ENCODE results near the gene TMEM101. TPM values are rescaled to one million over a fixed set of nuclear protein-coding genes. Genes with fewer than 3 reads are reported as not detected.
A peak's percentile ranks its signal among the peaks of the same experiment; 100 is the strongest.

The TMEM101 gene
- total and polyA plus RNA-seq, 2 of the 13 experiments (the other 11 are each of a cell fraction or from before 2014, with no cell fraction given) = 72.0 to 100 TPM

DNA sequence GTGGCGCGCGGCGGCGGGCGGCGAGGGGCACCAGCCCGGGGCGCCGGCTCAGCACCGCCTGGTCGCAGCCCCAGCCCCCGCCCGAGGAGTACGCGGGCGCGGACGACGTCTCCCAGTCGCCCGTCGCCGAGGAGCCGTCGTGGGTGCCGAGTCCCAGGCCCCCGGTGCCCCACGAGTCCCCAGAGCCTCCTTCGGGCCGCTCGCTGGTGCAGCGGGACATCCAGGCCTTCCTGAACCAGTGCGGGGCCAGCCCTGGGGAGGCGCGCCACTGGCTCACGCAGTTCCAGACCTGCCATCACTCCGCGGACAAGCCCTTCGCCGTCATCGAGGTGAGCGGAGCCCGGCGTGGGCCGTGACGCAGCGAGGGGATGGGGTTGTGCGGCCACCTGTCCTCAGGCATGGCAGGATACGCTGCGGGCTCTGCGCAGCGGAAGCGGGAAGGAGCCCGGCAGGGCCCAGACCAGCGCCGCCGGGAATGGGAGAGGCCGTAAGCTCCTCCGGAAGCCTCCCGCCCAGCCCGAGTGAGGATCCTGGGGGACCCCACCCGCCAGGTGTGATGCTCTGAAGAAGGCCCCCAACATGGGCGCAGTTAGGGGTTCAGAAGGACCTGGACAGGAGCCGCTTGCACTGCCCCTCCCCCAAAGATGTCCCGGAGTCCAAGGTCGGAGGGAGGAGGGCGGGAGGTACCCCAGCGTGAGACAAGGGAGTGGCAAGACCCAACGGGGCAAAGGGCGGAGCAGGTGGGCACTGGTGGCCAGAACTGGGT lies 9.8 kb downstream of the TMEM101 start (continued):
- TF ChIP-seq GRHL1 (CRISPR knock-in tag; conservative IDR thresholded peaks at IDR 0.05) (no peak), ATAD3A (CRISPR knock-in tag; IDR thresholded peaks at IDR 0.05) (0 out of 2 replicates have a peak, but pooled peaks have one; percentile 18), SIX4 (CRISPR knock-in tag; IDR thresholded peaks at IDR 0.05) (0 out of 2 replicates have a peak, but pooled peaks have one; percentile 39), ZNF678 (CRISPR knock-in tag; IDR thresholded peaks at IDR 0.05) (peak; percentile 63; the same call in 1 of the 2 replicates), ZKSCAN8 (CRISPR knock-in tag; IDR thresholded peaks at IDR 0.05; ENCODE audit: borderline replicate concordance) (no peak), ATRX (CRISPR knock-in tag; IDR thresholded peaks at IDR 0.05; ENCODE audit: borderline replicate concordance) (no peak), NR1H2 (CRISPR knock-in tag; IDR thresholded peaks at IDR 0.05; ENCODE audit: borderline replicate concordance, low read depth) (0 out of 2 replicates have a peak, but pooled peaks have one; percentile 3), ZNF225 (CRISPR knock-in tag; IDR thresholded peaks at IDR 0.05) (peak; percentile 37; the same call in 1 of the 2 replicates), ZXDC (CRISPR knock-in tag; IDR thresholded peaks at IDR 0.05) (0 out of 2 replicates have a peak, but pooled peaks have one; percentile 12), ZNF703 (CRISPR knock-in tag; IDR thresholded peaks at IDR 0.05; ENCODE audit: borderline replicate concordance) (no peak), ETV6 (CRISPR knock-in tag; conservative IDR thresholded peaks at IDR 0.05) (0 out of 2 replicates have a peak, but pooled peaks have one; percentile 19), CENPBD1 (CRISPR knock-in tag; IDR thresholded peaks at IDR 0.05; ENCODE audit: borderline replicate concordance, low read depth) (no peak), AKAP8 (CRISPR knock-in tag; IDR thresholded peaks at IDR 0.05) (peak; percentile 94; the same call in 1 of the 2 replicates), HOXA7 (CRISPR knock-in tag; IDR thresholded peaks at IDR 0.05) (no peak), MBD4 (IDR thresholded peaks at IDR 0.05; ENCODE audit: borderline replicate concordance, low read length) (no peak), ZBTB42 (CRISPR knock-in tag; IDR thresholded peaks at IDR 0.05) (no peak), SOX6 (IDR thresholded peaks at IDR 0.05) (no peak), SOX6 (CRISPR knock-in tag; IDR thresholded peaks at IDR 0.05) (no peak), ERF (CRISPR knock-in tag; IDR thresholded peaks at IDR 0.05) (0 out of 2 replicates have a peak, but pooled peaks have one; percentile 14), PHF8 (CRISPR knock-in tag; IDR thresholded peaks at IDR 0.05) (peak; percentile 63; the same call in 1 of the 2 replicates)
- TF ChIP-seq, protein P1, sequence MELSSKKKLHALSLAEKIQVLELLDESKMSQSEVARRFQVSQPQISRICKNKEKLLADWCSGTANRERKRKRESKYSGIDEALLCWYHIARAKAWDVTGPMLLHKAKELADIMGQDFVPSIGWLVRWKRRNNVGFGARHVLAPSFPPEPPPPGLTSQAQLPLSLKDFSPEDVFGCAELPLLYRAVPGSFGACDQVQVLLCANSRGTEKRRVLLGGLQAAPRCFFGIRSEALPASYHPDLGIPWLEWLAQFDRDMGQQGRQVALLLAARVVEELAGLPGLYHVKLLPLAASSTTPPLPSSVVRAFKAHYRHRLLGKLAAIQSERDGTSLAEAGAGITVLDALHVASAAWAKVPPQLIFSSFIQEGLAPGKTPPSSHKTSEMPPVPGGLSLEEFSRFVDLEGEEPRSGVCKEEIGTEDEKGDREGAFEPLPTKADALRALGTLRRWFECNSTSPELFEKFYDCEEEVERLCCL (CRISPR knock-in tag; IDR thresholded peaks at IDR 0.05; ENCODE audit: borderline replicate concordance) = no peak

Data from HepG2 (cell line).